Adrenal gland (tissue), 5 donors: Measurements from ENCODE around the gene FBXO24.

Source experiments
- POLR2A ChIP-seq, 2 donors: fragments of 450-650 bp; IDR thresholded peaks; one replicate each; pipeline ENCODE4 v1.6.1; 2017; ENCODE audit warnings: antibody characterized with exemption in 2 of 2, mild to moderate bottlenecking in 2 of 2, moderate library complexity in 1 of 2
- TF ChIP-seq, protein P1 (sequence below), 6 experiments: fragments of 450-650 bp in 4 of 6; fragments of 200-600 bp in 2 of 6; sonication (generic) in 1 of 6; IDR thresholded peaks; 1 replicate in 5 of 6; 2 replicates in 1 of 6; pipeline versions ENCODE4 v1.5.1 to v1.8.0; 2016 to 2021; ENCODE audit warnings: antibody characterized with exemption in 6 of 6, mild to moderate bottlenecking in 2 of 6, moderate library complexity in 1 of 6
- donor health status: DM: no; HTN: no; CAD: no.

- TF ChIP-seq, protein P1, sequence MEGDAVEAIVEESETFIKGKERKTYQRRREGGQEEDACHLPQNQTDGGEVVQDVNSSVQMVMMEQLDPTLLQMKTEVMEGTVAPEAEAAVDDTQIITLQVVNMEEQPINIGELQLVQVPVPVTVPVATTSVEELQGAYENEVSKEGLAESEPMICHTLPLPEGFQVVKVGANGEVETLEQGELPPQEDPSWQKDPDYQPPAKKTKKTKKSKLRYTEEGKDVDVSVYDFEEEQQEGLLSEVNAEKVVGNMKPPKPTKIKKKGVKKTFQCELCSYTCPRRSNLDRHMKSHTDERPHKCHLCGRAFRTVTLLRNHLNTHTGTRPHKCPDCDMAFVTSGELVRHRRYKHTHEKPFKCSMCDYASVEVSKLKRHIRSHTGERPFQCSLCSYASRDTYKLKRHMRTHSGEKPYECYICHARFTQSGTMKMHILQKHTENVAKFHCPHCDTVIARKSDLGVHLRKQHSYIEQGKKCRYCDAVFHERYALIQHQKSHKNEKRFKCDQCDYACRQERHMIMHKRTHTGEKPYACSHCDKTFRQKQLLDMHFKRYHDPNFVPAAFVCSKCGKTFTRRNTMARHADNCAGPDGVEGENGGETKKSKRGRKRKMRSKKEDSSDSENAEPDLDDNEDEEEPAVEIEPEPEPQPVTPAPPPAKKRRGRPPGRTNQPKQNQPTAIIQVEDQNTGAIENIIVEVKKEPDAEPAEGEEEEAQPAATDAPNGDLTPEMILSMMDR (IDR thresholded peaks at IDR 0.05), result no peak
- TF ChIP-seq POLR2A (IDR thresholded peaks at IDR 0.05), result no peak
Measured at GRCh38 chr7:100567751-100568175, 18.4 kb upstream of the FBXO24 start.
